GM13977 (cell line): Measurements from ENCODE around the gene FCAMR.

Experiments used
- DNase-seq: peaks from one replicate; pipeline ENCODE4 v3.0.0; 2012; ENCODE audit warnings: low spot score
- in situ Hi-C: fragments of 300-500 bp; cut with MboI; formaldehyde crosslinking; loops from one replicate; pipeline ENCODE4 v1.12.0; 2022; ENCODE audit warnings: low sequenced_read_pairs, low pct_unique_long_range_greater_than_20kb, mixed read lengths, inconsistent platforms; ENCODE audit not compliant: unreplicated experiment
- TF ChIP-seq, protein P1 (sequence below): IDR thresholded peaks from 2 replicates; pipeline ENCODE4 v1.5.1; 2012; ENCODE audit warnings: mild to moderate bottlenecking, control low read depth; ENCODE audit not compliant: insufficient read depth; ENCODE audit errors: extremely low read depth, missing control alignments

The FCAMR gene

DNA sequence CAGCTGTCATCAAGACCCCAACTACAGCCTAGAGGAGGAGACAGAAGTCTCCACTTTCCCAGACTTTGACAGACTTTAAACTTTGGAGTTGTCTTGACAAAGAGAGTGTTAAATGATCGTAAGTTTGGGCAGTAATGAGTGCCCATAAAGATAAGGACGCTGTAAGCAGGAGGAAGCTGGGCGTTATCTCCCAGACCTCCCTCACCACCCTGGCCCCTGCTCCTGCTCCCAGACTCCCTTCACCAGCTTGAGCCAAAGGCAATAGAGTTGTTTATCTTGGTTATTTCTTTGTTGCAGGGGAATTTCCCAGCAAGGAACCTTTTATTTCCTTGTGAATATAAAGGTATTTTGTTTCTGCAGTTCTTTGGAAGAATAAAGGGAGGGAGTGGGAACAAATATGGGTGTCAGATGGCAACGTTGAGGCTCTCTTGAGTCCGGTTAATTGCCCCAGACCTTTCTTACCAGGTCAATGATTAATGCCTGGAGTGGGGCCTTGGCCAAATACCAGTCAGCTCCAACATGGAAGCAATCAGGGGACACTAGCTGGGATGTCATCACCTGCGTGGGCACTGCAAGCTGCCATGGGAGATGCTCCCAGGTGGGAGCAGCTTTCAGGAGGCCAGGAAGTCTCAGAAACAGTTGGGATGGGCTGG, 28.4 kb downstream of the FCAMR start:
- TF ChIP-seq, protein P1, sequence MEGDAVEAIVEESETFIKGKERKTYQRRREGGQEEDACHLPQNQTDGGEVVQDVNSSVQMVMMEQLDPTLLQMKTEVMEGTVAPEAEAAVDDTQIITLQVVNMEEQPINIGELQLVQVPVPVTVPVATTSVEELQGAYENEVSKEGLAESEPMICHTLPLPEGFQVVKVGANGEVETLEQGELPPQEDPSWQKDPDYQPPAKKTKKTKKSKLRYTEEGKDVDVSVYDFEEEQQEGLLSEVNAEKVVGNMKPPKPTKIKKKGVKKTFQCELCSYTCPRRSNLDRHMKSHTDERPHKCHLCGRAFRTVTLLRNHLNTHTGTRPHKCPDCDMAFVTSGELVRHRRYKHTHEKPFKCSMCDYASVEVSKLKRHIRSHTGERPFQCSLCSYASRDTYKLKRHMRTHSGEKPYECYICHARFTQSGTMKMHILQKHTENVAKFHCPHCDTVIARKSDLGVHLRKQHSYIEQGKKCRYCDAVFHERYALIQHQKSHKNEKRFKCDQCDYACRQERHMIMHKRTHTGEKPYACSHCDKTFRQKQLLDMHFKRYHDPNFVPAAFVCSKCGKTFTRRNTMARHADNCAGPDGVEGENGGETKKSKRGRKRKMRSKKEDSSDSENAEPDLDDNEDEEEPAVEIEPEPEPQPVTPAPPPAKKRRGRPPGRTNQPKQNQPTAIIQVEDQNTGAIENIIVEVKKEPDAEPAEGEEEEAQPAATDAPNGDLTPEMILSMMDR: no peak
- in situ Hi-C loops: no loop called here
- DNase-seq: no peak

DNA sequence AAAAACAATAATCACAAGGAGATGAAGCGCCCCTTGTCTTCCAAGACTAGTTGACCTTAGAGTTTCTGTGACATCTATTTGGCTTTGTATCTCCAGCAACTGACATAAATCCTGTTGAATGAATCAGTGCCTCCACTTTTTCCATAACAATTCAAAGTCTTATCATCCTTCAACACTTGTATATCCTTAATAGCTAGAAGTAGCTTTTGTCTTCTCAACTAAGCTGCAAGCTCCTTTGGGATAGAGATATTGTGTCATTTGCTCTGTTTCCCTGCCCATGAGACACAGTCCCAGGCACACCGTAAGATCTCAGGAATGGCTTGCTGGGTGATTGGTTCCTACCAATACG, 29.7 kb downstream of the FCAMR start:
- in situ Hi-C loops: no loop called here
- DNase-seq: no peak
- TF ChIP-seq, protein P1: no peak

DNA sequence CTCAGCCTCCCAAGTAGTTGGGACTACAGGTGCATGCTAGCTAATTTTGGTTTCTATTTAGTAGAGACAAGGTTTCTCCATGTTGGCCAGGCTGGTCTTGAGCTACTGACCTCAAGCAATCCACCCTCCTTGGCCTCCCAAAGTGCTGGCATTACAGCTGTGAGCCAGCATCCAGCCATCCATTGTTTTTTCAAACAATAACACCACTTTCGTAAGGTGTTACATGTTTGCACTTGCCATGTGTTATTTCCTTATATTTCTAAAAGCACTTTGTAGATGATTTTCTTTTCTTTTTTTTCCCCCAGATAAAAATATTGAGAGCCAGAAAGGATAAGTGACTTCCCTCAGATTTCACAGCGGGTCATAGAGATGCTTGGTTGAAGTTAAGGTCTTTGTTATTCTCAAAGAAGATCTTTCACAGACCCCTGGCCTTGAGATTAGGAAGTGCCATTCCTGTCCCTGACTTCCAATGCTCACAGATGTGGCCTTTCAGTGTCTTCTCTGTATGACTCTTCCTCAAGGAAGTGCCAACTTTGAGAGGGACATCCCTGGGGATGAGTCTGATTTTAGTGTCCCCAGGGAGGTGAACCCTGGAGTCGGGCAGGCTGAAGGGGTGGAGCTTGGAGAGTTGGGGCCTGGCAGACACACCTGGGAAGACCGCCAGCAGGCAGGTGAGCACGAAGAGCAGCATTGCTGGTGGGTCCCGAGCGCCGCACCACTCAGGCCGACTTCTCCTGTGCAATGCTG, 30.2 kb downstream of the FCAMR start:
- in situ Hi-C loops: no loop called here

DNA sequence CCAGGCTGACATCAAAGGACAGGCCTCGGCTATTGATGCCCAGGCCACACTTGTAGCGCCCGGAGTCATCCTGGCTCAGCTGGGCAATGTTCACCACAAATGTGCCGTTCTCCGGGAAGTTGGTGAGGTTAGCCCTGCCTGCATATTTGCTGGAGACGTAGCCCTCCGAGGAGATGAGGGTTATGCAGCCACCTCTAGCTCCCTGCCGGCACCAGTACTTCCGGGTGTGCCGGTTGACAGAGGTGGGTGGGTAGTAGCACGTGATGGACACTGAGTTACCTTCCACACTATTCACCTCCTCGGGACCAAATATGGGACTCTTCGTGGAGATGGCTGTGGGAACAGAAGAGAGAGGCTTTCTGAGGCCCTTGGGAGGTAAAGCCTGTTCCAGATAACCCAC, 31.1 kb downstream of the FCAMR start:
- TF ChIP-seq, protein P1: no peak
- in situ Hi-C loops: no loop called here
- no peak for DNase-seq

More for the DNA sequence above, 30.2 kb downstream of the FCAMR start:
- DNase-seq: no peak
- TF ChIP-seq, protein P1: no peak

DNA sequence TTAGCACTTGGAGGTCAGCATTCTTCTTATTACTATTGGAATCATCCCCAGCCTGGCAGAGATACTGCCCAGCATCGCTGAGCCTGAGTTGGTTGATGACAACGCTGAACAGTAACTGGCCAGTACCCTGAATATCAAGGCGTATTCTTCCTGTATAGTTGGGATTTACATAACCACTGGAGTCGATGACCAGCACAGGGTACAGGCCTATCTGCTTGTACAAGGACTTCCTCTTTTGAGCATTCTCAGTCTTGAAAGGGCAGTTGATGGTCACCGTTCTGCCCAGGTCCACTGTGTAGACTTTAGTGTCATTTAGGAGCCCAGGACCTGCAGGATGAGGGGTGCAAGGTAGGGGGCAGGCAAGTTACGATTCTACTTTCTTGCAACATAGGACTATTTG, 32.8 kb downstream of the FCAMR start:
- TF ChIP-seq, protein P1: no peak
- in situ Hi-C loops: no loop called here
- DNase-seq: no peak

DNA sequence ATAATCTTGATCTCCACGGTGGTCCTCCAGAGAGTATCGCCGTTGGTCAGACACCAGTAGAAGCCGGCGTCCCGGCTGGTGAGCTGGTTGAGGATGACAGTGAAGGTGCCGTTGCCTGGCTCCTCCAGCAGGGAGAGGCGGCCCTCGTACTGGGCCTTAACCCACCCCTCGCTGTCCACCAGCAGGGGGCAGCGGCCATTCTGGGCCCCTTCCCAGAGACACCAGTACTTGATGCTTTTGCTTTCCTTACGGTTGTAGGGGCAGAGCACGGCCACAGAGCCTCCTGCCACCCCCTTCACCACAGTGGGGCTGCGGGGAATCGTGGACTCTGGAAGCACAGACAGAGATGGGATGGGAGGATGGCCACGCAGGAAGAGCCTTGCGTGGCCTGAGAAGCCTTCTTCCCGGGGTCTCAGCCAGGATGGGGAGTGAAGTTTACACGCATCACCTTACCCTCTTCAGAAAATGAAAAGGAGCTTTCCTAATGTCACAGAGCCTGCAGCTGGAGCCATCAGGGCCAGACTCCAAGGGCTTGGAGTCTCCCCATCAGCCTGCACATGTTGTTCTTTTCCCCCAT, 34.7 kb downstream of the FCAMR start:
- DNase-seq: peak; percentile 63
- in situ Hi-C loops: no loop called here

More for the DNA sequence above, 34.7 kb downstream of the FCAMR start:
- TF ChIP-seq, protein P1: peak; percentile 80
